ENCODE results near the gene NKAIN4. TPM values are rescaled to one million over a fixed set of nuclear protein-coding genes. Genes with fewer than 3 reads are reported as not detected.

Gene NKAIN4
- polyA plus RNA-seq, 1 donor (not counting 4 experiments of a cell fraction or from before 2014, with no cell fraction given) = not detected

GRCh38 chr20:63296531-63297299 lies 42.5 kb upstream of the NKAIN4 start:
- FAIRE-seq = no peak
- Histone ChIP-seq H3K27me3 (ENCODE audit: control insufficient read depth, extremely low read depth, insufficient read depth, low read length) (peaks cover 26% of the 10 kb centered on the region), H3K27ac (ENCODE audit: control insufficient read depth, insufficient read depth, low read length) (no peak overlapping the region), H3K9ac (ENCODE audit: control insufficient read depth, extremely low read depth, insufficient read depth, low read length) (no peak overlapping the region), H3K4me2 (ENCODE audit: control insufficient read depth, extremely low read depth, insufficient read depth, low read depth, low read length) (no peak overlapping the region), H2AFZ (ENCODE audit: control insufficient read depth, low read length) (no peak overlapping the region), H3K9me3 (ENCODE audit: control insufficient read depth, low read depth, low read length) (no peaks in the 10 kb centered on the region), H3K79me2 (ENCODE audit: control insufficient read depth, insufficient read depth, low read length) (no peaks in the 10 kb centered on the region), H4K20me1 (ENCODE audit: control insufficient read depth, extremely low read depth, insufficient read depth, low read length) (peaks cover 4% of the 10 kb centered on the region), H3K36me3 (ENCODE audit: control insufficient read depth in 2 of 2, extremely low read depth in 1 of 2, insufficient read depth in 2 of 2, low read length in 2 of 2) (no peaks in the 10 kb centered on the region), H3K9me1 (ENCODE audit: control insufficient read depth, extremely low read depth, insufficient read depth, low read length) (no peaks in the 10 kb centered on the region), H3K4me1 (ENCODE audit: control insufficient read depth, extremely low read depth, insufficient read depth, low read length) (no peaks in the 10 kb centered on the region), H3K4me3 (ENCODE audit: control insufficient read depth in 2 of 3, extremely low read depth in 1 of 3, insufficient read depth in 2 of 3, low read depth in 1 of 3, low read length in 3 of 3) (no peak overlapping the region)
- dilution Hi-C loops (cut with MboI; ENCODE audit: extremely low pct_ligation_motif_present, low sequenced_read_pairs) = no loop called here
- DNase-seq (ENCODE audit: low read depth, low spot score) = no peak
- no peak for TF ChIP-seq EZH2 (IDR thresholded peaks at IDR 0.05; ENCODE audit: low read length)
- no peak for TF ChIP-seq CTCF (optimal IDR thresholded peaks at IDR 0.05 in 1 of 3, IDR thresholded peaks at IDR 0.05 in 1 of 3, conservative IDR thresholded peaks at IDR 0.05 in 1 of 3; ENCODE audit: extremely low read depth in 1 of 3, insufficient read depth in 2 of 3, low read length in 3 of 3)

GRCh38 chr20:63295846-63296245 lies 41.6 kb upstream of the NKAIN4 start:
- H3K27ac ChIP-seq (ENCODE audit: control insufficient read depth, insufficient read depth, low read length) = no peak overlapping the region

More at GRCh38 chr20:63295846-63296245, 41.6 kb upstream of the NKAIN4 start:
- Histone ChIP-seq H3K9ac (ENCODE audit: control insufficient read depth, extremely low read depth, insufficient read depth, low read length) (no peak overlapping the region), H3K79me2 (ENCODE audit: control insufficient read depth, insufficient read depth, low read length) (no peaks in the 10 kb centered on the region), H3K4me2 (ENCODE audit: control insufficient read depth, extremely low read depth, insufficient read depth, low read depth, low read length) (no peak overlapping the region), H3K9me3 (ENCODE audit: control insufficient read depth, low read depth, low read length) (no peaks in the 10 kb centered on the region), H3K4me1 (ENCODE audit: control insufficient read depth, extremely low read depth, insufficient read depth, low read length) (no peaks in the 10 kb centered on the region), H2AFZ (ENCODE audit: control insufficient read depth, low read length) (no peak overlapping the region), H4K20me1 (ENCODE audit: control insufficient read depth, extremely low read depth, insufficient read depth, low read length) (peaks cover 5% of the 10 kb centered on the region), H3K4me3 (ENCODE audit: control insufficient read depth in 2 of 3, extremely low read depth in 1 of 3, insufficient read depth in 2 of 3, low read depth in 1 of 3, low read length in 3 of 3) (no peak overlapping the region), H3K36me3 (ENCODE audit: control insufficient read depth in 2 of 2, extremely low read depth in 1 of 2, insufficient read depth in 2 of 2, low read length in 2 of 2) (no peaks in the 10 kb centered on the region), H3K9me1 (ENCODE audit: control insufficient read depth, extremely low read depth, insufficient read depth, low read length) (no peaks in the 10 kb centered on the region), H3K27me3 (ENCODE audit: control insufficient read depth, extremely low read depth, insufficient read depth, low read length) (peaks cover 26% of the 10 kb centered on the region)
- dilution Hi-C loops (cut with MboI; ENCODE audit: extremely low pct_ligation_motif_present, low sequenced_read_pairs) = no loop called here
- FAIRE-seq = no peak
- no peak for DNase-seq (ENCODE audit: low read depth, low spot score)
- peak; percentile 62 for TF ChIP-seq EZH2 (IDR thresholded peaks at IDR 0.05; ENCODE audit: low read length)
- no peak for TF ChIP-seq CTCF (optimal IDR thresholded peaks at IDR 0.05 in 1 of 3, IDR thresholded peaks at IDR 0.05 in 1 of 3, conservative IDR thresholded peaks at IDR 0.05 in 1 of 3; ENCODE audit: extremely low read depth in 1 of 3, insufficient read depth in 2 of 3, low read length in 3 of 3)

Measured in keratinocyte (primary cell).